Breast epithelium (tissue), 3 donors: ENCODE results near the gene TMEM229A.
"Not testable (repeated sequence)": the region's sequence is repeated elsewhere in the genome, so short reads cannot be mapped to it uniquely, and the experiment has no call there.

Experiments used
- CTCF ChIP-seq, 3 donors: fragments of 450-650 bp; IDR thresholded peaks; one replicate each; pipeline ENCODE4 v1.5.1; 2016 to 2017; ENCODE audit warnings: antibody characterized with exemption in 3 of 3, mild to moderate bottlenecking in 3 of 3, moderate library complexity in 3 of 3
- POLR2A ChIP-seq: fragments of 450-650 bp; IDR thresholded peaks from one replicate; pipeline ENCODE4 v1.6.1; 2016; ENCODE audit warnings: antibody characterized with exemption, mild to moderate bottlenecking, moderate library complexity

DNA sequence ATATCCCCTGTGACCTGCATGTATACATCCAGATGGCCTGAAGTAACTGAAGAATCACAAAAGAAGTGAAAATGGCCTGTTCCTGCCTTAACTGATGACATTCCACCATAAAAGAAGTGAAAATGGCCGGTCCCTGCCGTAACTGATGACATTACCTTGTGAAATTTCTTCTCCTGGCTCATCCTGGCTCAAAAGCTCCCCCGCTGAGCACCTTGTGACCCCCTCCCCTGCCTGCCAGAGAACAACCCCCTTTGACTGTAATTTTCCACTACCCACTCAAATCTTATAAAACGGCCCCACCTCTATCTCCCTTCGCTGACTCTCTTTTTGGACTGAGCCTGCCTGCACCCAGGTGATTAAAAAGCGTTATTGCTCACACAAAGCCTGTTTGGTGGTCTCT is 24.6 kb downstream of the TMEM229A start:
- TF ChIP-seq POLR2A; CTCF (IDR thresholded peaks at IDR 0.05): not testable (repeated sequence)
